ENCODE data around the gene BPIFB1.

The BPIFB1 gene

DNA sequence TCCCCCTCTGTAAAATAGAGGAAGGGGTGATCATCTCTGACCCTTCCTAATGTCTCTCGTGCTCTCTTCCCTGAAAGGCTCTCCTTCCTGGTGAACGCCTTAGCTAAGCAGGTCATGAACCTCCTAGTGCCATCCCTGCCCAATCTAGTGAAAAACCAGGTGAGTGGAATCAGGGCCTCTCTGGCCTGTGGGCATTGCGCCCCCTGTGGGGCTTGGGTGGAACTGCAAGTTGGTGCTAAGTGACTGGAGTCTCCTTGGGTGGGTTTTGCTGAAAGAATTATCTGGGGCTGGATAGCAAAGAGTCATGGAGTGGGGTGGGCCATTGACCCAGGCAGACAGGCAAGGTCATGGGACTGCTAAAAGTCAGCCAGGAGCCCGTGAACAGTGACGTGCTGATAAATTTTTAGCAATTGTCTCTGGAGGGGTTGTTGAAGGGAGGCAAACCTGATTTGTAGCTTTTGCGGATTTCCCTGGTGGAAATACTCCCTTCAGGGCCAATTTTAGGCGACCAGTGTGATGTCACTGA, 8.9 kb downstream of the BPIFB1 start:
- peak; percentile 39 to 51 (median 45) for DNase-seq (ENCODE audit: low read depth in 3 of 3)

DNA sequence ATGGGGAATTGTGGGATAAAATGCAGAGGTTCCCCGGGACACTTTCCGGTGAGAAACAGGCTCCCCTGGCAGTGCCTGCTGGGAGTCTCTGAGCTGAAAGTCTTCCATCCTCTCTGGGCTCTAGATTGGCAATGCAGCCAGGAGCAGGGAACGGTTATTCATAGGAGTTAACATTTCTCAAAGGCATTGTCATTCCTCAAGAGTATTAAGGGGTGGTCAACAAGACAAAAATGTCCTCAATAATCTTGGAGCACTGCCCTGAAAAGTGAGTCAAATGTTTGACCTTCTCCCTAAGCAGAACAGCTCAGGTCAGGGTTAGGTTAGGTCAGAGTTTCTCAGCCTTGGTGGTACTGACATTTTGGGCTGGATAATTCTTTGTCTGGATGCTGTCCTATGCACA, 13.2 kb downstream of the BPIFB1 start:
- DNase-seq (ENCODE audit: low read depth in 3 of 3): no peak

DNA sequence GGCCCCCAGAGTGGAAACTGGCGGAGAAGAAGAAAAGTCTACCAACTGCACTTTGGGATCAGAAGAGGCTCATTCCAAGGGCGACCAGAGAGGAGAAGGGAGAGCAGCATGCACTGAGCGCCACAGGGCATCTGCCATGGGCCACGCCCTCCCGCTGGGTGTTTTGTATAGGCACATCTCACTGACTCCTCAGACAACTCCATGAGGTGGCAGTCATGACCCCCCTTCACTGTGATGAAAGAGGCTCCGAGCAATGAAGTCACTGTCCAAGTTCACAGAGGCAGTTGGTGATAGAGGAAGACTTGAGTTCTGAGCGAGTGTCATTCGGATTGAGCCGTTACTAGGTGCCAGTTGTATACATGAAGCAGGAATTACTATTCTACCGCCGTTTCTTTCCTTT, 15.4 kb downstream of the BPIFB1 start:
- DNase-seq (ENCODE audit: low read depth in 3 of 3): no peak

DNA sequence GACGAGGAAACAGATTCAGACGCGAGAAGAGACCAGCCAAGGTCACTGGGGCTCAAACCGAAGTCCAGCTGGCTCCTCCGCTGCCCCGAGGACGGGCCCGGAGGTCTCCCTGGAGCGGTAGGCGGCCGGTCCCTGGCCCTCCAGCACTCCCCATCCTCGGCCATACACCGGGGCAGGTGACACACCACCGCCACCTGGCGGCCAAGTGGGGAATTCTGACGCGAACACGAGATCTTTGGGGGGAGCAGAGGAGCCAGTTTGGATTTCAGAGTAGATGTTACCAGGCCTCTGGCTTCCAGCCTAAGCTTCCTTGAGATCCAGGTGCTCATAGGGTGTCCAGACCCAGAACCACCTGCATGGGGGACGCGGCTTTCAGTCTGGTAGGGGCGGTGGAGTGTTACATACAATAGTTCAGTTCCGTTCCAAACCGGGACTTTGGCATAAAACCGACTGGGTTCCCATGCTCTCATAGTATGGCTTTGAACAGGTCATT, 16.1 kb downstream of the BPIFB1 start:
- DNase-seq (ENCODE audit: low read depth in 3 of 3): peak; percentile 44 to 56 (median 55)

DNA sequence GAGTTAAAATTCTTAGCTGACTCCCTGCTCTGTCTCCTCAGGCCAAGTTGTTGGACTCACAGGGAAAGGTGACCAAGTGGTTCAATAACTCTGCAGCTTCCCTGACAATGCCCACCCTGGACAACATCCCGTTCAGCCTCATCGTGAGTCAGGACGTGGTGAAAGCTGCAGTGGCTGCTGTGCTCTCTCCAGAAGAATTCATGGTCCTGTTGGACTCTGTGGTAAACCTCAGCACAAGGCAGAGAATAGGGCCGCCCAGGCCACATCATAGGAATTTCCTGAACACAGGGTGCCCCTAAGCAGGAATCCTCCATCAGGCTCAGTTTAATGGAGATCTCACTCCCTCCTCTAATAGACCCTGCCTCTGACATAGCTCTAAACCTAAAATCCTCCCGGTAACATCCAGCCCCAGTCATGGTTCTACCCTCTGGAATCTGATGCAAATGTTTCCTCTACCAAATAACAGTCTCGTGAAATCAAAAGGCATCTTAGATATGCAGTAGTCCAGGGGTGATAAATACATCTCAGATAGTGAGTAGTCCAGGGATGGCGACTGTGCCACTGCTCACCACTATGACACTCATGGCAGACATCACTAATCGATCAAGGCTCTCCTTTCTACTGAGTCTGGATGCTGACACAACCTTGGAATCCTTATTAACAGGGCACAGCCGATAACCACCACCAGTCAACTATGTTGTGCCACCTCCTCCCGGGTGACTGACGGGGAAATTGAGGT, 18.3 kb downstream of the BPIFB1 start:
- DNase-seq (ENCODE audit: low read depth in 3 of 3): no peak

DNA sequence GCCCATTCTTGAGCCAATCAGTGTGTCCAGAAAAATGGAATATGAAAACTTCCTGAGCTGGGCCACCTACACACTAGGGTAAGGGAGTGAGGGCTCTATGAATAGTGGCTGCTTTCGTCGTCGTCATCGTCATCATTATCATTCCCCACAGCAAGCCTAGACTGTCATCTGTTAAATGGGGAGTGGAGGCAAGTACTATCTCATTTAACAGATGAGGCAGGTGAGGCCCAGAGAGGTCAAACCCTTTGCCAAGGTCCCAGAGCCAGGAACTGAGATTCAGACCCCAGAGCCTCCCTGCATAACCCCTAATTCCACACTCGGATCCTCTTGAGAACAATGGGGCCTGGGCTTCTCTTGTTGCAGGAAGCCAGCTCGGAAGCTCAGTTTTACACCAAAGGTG, 20.6 kb downstream of the BPIFB1 start:
- no peak for DNase-seq (ENCODE audit: low read depth in 3 of 3)

DNA sequence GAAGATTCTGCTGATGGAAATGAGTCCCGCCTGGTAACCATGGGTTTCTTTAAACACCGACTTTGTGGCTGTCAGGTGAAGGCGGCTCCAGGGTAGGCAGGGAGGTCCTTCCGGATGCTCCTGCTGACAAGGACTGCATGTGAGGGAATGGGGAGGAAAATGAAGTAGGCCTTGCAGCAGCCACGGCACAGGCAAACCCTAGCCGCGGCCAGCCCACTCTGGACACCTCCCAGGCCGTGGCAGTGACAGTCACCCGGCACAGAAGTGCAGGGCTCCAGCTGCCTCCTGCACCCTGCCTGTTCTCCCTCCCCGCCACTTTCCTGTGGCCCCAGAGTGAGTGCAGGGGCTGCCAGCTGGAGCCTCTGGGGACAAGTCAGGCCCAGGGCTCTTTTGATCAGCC, 21.0 kb downstream of the BPIFB1 start:
- DNase-seq (ENCODE audit: low read depth in 3 of 3): no peak

DNA sequence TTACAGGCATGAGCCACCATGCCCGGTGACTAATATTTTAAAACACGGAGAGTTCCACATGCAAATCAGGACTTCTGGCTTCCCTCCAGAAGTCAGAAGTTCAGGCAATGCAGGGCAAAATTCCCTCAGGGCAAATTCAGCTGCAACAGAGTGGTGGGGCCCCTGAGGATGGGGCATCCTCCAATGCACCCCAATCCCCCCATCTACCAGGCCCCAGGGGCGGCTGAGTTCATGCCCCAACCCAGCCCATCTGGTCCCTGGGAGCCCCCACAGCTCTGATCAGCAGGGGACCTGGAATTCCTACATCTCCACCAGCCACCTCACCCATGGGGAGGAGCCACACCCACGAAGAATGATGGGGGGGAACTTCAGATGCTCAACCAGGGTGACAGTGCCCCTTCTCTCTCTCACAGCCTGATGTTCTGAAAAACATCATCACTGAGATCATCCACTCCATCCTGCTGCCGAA, 22.6 kb downstream of the BPIFB1 start:
- no peak for DNase-seq (ENCODE audit: low read depth in 3 of 3)

DNA sequence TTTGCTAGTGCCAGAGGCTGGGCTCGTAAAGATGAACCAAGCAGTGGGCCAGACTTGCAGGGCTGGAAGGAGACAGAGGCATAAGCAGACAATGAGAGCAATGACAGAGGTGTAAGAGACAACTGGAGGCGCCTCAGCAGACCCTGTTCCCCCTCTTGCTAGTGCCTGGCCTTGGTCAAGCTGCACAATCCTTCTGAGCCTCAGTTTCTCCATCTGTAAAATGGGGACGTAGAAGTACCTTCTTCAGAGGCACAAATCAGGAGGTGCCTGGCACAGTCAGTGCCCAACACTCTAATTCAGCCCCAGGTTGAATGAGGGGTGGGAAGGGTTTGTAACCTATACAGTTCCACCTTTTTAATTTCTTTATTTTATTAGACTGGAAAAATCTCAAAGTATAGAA, 23.2 kb downstream of the BPIFB1 start:
- DNase-seq (ENCODE audit: low read depth in 3 of 3): no peak

DNA sequence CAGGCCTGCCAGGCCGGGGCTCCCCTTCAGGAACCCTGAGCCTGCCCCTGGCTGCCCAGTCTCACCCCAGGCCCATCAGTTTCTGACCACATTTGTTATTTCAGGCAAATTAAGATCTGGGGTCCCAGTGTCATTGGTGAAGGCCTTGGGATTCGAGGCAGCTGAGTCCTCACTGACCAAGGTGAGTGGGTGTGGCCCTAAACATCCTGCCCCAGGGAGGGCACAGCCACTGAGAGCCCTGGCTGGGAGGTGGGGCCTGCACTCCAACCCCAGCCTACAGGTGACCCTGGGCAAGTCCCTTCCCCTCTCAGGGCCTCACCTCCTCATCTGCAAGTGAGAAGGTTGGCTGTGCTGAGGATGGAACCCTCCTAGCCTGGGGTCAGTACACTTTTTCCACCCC, 23.8 kb downstream of the BPIFB1 start:
- no peak for DNase-seq (ENCODE audit: low read depth in 3 of 3)

DNA sequence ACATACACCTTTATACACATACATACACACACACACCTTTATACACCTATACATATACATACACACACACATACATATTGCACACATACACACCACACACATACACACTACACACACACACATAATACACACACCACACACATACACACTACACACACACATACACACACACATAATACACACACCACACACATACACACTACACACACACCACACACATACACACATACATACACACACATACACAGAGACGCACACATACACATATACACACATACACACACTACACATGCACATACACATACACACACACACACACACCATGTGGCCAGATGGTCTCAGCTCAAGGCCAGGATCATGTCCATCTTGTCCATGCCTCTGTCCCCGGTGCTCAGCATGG, 25.7 kb downstream of the BPIFB1 start:
- no peak for DNase-seq (ENCODE audit: low read depth in 3 of 3)

DNA sequence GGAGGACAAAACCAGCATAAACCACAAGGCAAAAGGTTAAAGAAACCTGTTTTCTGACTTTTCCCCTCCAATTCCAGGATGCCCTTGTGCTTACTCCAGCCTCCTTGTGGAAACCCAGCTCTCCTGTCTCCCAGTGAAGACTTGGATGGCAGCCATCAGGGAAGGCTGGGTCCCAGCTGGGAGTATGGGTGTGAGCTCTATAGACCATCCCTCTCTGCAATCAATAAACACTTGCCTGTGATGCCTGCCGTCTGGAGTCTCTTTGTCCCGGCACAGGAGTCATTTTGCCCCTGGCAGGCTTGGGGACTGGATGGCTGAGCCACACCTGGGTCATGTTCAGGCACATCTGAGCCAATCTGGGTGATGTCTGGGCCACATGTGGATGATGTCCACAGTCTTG, 26.6 kb downstream of the BPIFB1 start:
- DNase-seq (ENCODE audit: low read depth in 3 of 3): no peak

DNA sequence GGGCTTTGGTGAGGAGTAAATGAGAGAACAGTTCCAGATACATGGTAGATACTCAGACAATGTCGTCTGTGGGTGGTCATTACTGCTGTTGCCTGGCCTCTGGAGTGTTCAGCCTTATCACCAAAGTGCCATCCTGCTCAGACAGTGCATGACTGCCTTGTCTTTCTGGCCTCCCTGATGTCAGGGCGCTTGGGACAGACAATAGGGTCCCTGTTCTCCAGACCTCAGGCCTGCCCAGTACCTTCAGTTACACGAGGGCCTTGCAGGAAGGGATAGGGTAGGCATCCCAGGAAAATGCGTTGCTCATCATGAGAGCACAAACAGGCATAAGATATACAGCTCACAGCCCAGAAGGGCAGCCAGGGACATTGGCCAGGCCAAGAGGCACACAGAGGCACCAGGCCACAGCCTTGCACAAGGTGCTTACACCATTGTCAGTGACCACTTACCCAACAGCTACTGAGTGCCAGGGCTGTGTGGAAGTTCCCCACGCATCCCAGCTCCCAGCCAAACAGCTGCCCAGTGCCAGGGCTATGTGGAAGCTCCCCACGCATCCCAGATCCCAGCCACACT, 27.4 kb downstream of the BPIFB1 start:
- DNase-seq (ENCODE audit: low read depth in 3 of 3): no peak

DNA sequence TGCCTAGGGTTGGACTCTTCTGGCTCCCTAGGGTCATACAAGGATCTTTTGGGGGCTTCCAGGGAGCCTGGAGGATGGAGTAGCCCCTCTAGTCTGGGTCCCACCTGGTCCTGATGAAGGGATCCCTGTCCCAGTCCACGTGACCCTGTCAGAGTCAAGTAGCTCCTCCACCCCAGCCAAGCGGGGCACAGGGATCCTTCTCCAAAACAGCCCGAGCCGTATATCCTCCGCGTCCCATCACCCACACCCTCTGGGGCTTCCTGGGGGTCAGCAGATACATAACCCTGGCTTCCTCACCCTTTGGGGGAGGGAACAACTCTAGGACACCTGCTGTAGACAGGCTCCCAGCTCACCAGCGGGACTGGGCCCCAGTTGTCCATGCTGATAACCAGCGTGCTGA, 28.0 kb downstream of the BPIFB1 start:
- DNase-seq (ENCODE audit: low read depth in 3 of 3): no peak

DNA sequence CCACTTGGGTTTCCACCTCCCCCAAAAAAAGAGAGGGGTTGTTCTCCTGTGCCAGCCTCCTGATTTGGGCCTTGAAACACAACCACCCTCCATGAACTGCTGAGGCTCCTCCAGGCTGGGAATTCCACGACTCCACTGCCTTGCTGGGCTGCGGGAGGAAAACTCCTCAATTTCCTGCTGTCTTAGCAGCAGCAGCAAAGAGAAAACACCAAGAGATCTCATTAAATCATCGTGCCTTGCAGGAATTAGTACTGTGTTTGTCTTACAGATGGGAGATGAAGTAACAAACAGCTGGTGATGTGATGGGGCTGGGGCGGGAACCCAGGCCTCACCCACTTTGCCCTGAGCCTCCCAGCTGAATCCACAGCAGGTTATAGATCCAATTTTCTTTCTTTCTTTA, 29.0 kb downstream of the BPIFB1 start:
- DNase-seq (ENCODE audit: low read depth in 3 of 3): no peak

DNA sequence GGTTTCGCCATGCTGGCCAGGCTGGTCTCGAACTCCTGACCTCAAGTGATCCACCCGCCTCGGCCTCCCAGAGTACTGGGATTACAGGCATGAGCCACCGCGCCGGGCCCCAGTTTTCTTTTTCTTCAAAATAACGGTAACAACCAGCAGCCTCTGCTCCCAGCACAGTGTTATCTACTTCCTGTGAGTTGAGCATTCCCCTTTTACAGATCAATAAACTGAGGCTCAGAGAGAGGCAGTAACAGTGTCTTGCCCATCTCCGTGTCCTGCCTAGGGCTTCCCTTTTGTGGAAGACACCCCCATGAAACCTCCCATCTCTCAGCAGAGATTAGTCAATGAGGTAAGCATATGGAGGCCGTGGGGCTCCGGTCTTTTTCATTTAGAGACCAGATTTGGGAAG, 29.6 kb downstream of the BPIFB1 start:
- DNase-seq (ENCODE audit: low read depth in 3 of 3): no peak

DNA sequence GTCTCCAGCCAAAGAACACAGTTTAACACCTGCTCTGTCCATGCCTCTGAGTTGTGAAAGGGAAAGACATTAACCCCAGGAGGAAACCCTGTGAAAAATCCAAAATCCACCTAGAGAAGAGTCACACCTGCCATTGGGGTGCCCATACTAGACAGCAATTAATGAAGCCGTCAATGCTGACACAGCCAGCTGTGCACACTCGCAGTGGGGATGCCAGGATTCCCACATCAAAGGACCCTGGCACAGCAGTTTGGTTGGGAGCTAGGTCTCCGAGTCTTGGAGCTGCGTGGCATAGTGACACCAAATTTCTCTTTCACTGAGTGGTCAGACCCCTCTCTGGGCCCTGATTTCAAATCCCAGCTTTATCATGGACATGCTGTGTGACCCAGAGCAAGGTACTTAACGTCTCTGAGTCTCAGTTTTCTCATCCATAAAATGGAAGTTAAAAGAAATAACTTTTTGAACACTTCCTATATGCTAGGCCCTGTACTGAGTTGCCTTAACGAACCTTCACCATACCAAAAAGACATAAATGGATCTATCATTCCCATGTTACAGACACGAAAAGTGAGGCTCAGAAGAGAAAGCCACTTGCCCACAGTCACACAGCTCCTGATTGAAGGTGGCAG, 30.8 kb downstream of the BPIFB1 start:
- DNase-seq (ENCODE audit: low read depth in 3 of 3): no peak

DNA sequence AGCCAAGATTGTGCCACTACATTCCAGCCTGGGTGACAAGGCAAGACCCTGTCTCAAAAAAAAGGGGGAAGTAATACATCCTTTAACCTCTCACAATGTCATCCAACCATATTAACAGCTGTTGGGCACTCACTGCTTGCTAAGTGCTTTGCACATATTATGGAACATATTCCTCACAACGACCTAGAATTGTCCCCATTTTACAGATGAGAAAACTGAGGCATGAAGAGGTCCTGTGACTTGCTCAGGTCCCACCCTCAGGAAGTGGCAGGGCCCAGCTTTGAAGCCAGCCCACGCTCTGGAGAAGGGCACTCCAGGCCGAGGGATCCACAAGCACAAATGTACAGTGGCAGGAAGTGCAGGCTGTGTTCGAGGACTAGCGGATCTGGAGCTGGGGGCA, 33.3 kb downstream of the BPIFB1 start:
- DNase-seq (ENCODE audit: low read depth in 3 of 3): no peak

DNA sequence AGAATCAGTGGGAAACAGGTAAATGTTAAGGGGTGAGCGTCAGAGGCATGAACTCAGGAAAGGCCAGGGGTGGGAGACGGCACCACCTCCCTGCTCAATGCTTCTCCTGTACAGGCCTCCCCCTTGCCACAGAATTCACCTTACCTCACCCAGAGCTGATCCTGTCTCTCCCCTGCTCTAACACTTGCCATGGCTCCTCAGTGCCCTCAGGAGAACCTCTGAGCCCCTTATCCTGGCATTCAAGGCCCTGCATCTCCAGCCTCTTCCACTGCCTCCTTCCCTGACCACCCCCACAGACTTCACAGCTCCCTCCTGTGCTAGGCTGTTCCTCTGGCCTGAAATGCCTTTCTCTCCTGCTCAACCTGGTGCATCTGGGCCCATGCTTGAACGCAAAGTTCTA, 33.9 kb downstream of the BPIFB1 start:
- no peak for DNase-seq (ENCODE audit: low read depth in 3 of 3)

DNA sequence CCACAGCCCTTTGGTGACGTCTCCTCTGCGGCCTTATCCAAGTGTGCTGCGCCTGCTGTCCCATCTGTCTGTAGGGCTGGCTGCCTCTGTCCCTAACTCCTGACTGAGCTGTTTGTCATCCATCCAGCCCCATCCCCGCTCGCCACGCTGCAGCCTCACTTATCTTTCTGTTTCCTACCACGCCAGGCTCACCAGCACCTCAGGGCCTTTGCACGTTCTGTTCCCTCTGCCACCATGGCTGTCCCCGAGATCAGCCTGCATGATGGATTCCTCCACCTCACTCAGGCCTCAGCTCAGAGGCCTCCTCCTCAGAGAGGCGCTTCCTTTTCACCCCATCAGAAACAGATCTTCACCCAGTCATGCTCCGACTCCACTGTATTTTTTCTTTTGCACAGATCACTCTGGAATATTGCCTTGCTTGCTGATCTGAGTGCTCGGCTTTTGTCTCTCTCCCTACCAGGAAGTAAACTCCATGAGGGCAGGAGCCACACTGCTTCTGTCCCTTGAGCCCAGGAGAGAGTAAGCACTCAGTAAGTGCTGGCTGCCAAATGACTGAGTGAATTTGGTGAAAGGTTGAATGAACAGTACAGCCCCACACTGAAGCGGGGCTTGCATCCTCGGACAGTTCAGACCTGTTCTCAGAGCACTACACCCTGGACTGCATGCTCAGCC, 34.5 kb downstream of the BPIFB1 start:
- no peak for DNase-seq (ENCODE audit: low read depth in 3 of 3)

DNA sequence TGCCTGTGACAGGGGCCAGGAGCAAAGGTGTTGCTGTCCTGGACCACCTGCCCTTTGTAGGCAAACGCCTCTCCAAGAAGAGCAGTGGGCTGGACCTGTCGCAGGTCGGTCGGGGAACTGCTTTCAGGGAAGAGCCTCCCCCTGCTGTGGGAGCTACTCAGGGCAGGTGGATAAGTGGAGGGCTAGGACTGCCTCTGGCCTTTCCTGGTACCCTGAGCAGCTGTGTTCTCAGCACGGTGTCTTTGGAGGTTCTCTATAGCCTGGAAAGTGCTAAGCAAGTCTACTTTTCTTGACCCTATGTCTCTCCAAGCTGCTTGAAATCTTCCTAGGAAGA, 35.0 kb downstream of the BPIFB1 start:
- no peak for DNase-seq (ENCODE audit: low read depth in 3 of 3)

DNA sequence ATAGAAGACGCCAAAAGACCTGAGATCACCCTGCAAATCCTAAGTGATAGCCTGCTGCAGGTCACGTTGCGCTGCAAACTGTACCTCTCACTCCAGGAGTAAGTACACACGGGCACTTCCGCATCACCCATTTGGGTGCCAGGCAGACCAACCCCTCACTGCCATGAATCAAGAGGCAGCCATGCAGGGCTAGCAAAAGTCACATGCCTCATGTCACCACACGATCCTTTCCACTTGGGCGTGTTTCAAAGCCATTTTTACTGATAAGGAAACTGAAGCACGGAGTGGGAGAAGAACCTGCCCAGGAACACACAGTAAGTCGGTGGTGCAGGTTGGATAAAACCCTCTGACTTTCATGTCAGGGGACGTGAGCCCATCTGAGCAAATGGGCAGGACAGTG, 37.0 kb downstream of the BPIFB1 start:
- no peak for DNase-seq (ENCODE audit: low read depth in 3 of 3)

DNA sequence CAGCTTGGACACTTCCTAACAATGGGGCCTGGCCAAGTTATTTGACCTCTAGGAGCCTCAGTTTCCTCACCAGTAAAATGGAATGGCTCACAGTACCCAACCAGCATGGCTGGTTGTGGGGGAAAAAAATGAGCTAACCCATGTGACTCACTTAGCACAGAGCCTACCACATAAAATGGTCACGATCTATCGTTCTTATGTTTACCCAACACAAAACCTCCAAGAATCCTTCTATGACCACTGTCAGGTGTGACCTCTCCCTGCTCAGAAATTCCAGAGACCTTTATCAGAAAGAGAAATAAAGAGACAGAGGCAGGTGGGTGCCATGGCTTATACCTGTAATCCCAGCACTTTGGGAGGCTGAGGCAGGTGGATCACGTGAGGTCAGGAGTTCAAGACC, 39.4 kb downstream of the BPIFB1 start:
- DNase-seq (ENCODE audit: low read depth in 3 of 3): no peak

Data from stimulated activated CD4-positive, alpha-beta T cell treated with anti-CD3 and anti-CD28 coated beads, TNF-alpha, amount 100 ng/mL, for 48 hours (primary cell).